Trophoblast cell (in vitro differentiated cells and primary cell): ENCODE data around the gene OBSCN.

Experiments used
- DNase-seq, 2 donors: peaks; one replicate each; pipeline ENCODE4 v3.0.0-alpha.2; 2016
- H2AFZ ChIP-seq: 2 replicates; pipeline ENCODE4 v1.6.1; 2013; ENCODE audit warnings: low read length, moderate library complexity, mild to moderate bottlenecking; ENCODE audit not compliant: insufficient read depth, poor library complexity
- H2AK5ac ChIP-seq: 2 replicates; pipeline ENCODE4 v1.6.1; 2013; ENCODE audit warnings: mild to moderate bottlenecking, low read length
- H2BK120ac ChIP-seq: 2 replicates; pipeline ENCODE4 v1.6.1; 2013; ENCODE audit warnings: low read length, mild to moderate bottlenecking, moderate library complexity; ENCODE audit not compliant: insufficient read depth, poor library complexity
- H2BK12ac ChIP-seq: 2 replicates; pipeline ENCODE4 v1.6.1; 2013; ENCODE audit warnings: mild to moderate bottlenecking, low read length, moderate library complexity
- H2BK5ac ChIP-seq: 2 replicates; pipeline ENCODE4 v1.6.1; 2013; ENCODE audit warnings: low read length, low read depth, moderate library complexity, mild to moderate bottlenecking; ENCODE audit not compliant: poor library complexity
- H3K14ac ChIP-seq: 2 replicates; pipeline ENCODE4 v1.6.1; 2013; ENCODE audit warnings: mild to moderate bottlenecking, low read length
- H3K18ac ChIP-seq: 2 replicates; pipeline ENCODE4 v1.6.1; 2013; ENCODE audit warnings: mild to moderate bottlenecking, low read length
- H3K23ac ChIP-seq: 2 replicates; pipeline ENCODE4 v1.6.1; 2013; ENCODE audit warnings: low read length
- H3K27ac ChIP-seq: 2 replicates; pipeline ENCODE4 v1.5.1; 2013; ENCODE audit warnings: low read depth, mild to moderate bottlenecking, inconsistent platforms, low read length, moderate library complexity
- H3K27me3 ChIP-seq: 2 replicates; pipeline ENCODE4 v1.6.1; 2013; ENCODE audit warnings: inconsistent platforms, mild to moderate bottlenecking, low read length, moderate library complexity; ENCODE audit not compliant: insufficient read depth
- H3K36me3 ChIP-seq, 2 experiments: 1 replicate in 1 of 2; 2 replicates in 1 of 2; pipeline ENCODE4 v1.6.1; 2013; ENCODE audit warnings: low read length in 2 of 2, mild to moderate bottlenecking in 2 of 2, moderate library complexity in 1 of 2; ENCODE audit not compliant: insufficient read depth in 2 of 2, control insufficient read depth in 1 of 2
- H3K4ac ChIP-seq: 2 replicates; pipeline ENCODE4 v1.6.1; 2013; ENCODE audit warnings: low read depth, mild to moderate bottlenecking, low read length, moderate library complexity
- H3K4me1 ChIP-seq, 2 experiments: 1 replicate in 1 of 2; 2 replicates in 1 of 2; pipeline ENCODE4 v1.6.1; 2013; ENCODE audit warnings: low read length in 2 of 2, mild to moderate bottlenecking in 2 of 2, moderate library complexity in 1 of 2; ENCODE audit not compliant: insufficient read depth in 2 of 2, control insufficient read depth in 1 of 2
- H3K4me2 ChIP-seq: 2 replicates; pipeline ENCODE4 v1.6.1; 2013; ENCODE audit warnings: inconsistent platforms, mild to moderate bottlenecking, low read length, moderate library complexity
- H3K4me3 ChIP-seq: 2 replicates; pipeline ENCODE4 v1.5.1; 2013; ENCODE audit warnings: mild to moderate bottlenecking, low read depth, low read length, inconsistent platforms
- H3K79me1 ChIP-seq: one replicate; pipeline ENCODE4 v1.6.1; 2013; ENCODE audit warnings: low read length
- H3K79me2 ChIP-seq: 2 replicates; pipeline ENCODE4 v1.6.1; 2013; ENCODE audit warnings: low read length, mild to moderate bottlenecking; ENCODE audit not compliant: control insufficient read depth, insufficient read depth, poor library complexity
- H3K9ac ChIP-seq: 2 replicates; pipeline ENCODE4 v1.6.1; 2013; ENCODE audit warnings: mild to moderate bottlenecking, low read length
- H3K9me3 ChIP-seq: 2 replicates; pipeline ENCODE4 v1.6.1; 2013; ENCODE audit warnings: low read depth, mild to moderate bottlenecking, control low read depth, inconsistent platforms, low read length; ENCODE audit not compliant: insufficient read depth
- H4K12ac ChIP-seq: 2 replicates; pipeline ENCODE4 v1.6.1; 2013; ENCODE audit warnings: low read depth, mild to moderate bottlenecking, low read length, moderate library complexity
- H4K8ac ChIP-seq: 2 replicates; pipeline ENCODE4 v1.6.1; 2013; ENCODE audit warnings: low read depth, mild to moderate bottlenecking, low read length, moderate library complexity
- H4K91ac ChIP-seq: one replicate; pipeline ENCODE4 v1.6.1; 2013; ENCODE audit warnings: low read depth, mild to moderate bottlenecking, low read length, moderate library complexity
- WGBS: extraction: QIAGEN DNeasy Blood & Tissue Kit; methylation state at CpG from one replicate; pipeline ENCODE4 v1.1.7; 2013; ENCODE audit warnings: missing lambda C conversion rate; ENCODE audit not compliant: insufficient read length, insufficient coverage; ENCODE audit errors: extremely low coverage; 5-methylcytosine and 5-hydroxymethylcytosine counted together

Gene OBSCN

GRCh38 chr1:228369608-228370438 is 162.0 kb downstream of the OBSCN start:
- no peak overlapping the region for H2BK5ac ChIP-seq
- H2AK5ac ChIP-seq = no peak overlapping the region
- H3K4ac ChIP-seq = no peak overlapping the region
- no peak overlapping the region for H4K8ac ChIP-seq
- no peak overlapping the region for H3K23ac ChIP-seq
- no peak for DNase-seq
- no peak overlapping the region for H3K4me3 ChIP-seq
- H3K27ac ChIP-seq = no peak overlapping the region
- H3K4me1 ChIP-seq = peaks cover 0 to 2% of the 10 kb centered on the region in 2 experiments
- no peak overlapping the region for H2AFZ ChIP-seq
- no peak overlapping the region for H3K14ac ChIP-seq
- H3K36me3 ChIP-seq = no peaks in the 10 kb centered on the region
- H3K4me2 ChIP-seq = no peak overlapping the region
- no peak overlapping the region for H4K12ac ChIP-seq
- H3K9ac ChIP-seq = no peak overlapping the region
- no peak overlapping the region for H2BK12ac ChIP-seq
- no peaks in the 10 kb centered on the region for H3K27me3 ChIP-seq
- no peaks in the 10 kb centered on the region for H3K79me1 ChIP-seq
- H4K91ac ChIP-seq = no peak overlapping the region
- no peak overlapping the region for H2BK120ac ChIP-seq
- peaks cover 2% of the 10 kb centered on the region for H3K9me3 ChIP-seq
- no CpG with 5 or more reads among the region's 18 CpGs for WGBS
- no peak overlapping the region for H3K18ac ChIP-seq
- H3K79me2 ChIP-seq = no peaks in the 10 kb centered on the region

- H3K4me2 ChIP-seq = no peak overlapping the region
- H4K12ac ChIP-seq = no peak overlapping the region
- H3K4me1 ChIP-seq = peaks cover 0 to 2% of the 10 kb centered on the region in 2 experiments
- H3K14ac ChIP-seq = no peak overlapping the region
- no peak overlapping the region for H3K23ac ChIP-seq
- no peak overlapping the region for H4K91ac ChIP-seq
- H3K27me3 ChIP-seq = no peaks in the 10 kb centered on the region
- no peak overlapping the region for H2AFZ ChIP-seq
- no peak overlapping the region for H2AK5ac ChIP-seq
- no peak overlapping the region for H2BK120ac ChIP-seq
- H3K4me3 ChIP-seq = no peak overlapping the region
- no CpG with 5 or more reads among the region's 10 CpGs for WGBS
- peaks cover 2% of the 10 kb centered on the region for H3K9me3 ChIP-seq
- no peak overlapping the region for H3K9ac ChIP-seq
- H3K79me2 ChIP-seq = no peaks in the 10 kb centered on the region
- no peak overlapping the region for H3K27ac ChIP-seq
- no peak for DNase-seq
- H2BK12ac ChIP-seq = no peak overlapping the region
- H2BK5ac ChIP-seq = no peak overlapping the region
- no peak overlapping the region for H4K8ac ChIP-seq
- no peaks in the 10 kb centered on the region for H3K36me3 ChIP-seq
- H3K18ac ChIP-seq = no peak overlapping the region
- no peaks in the 10 kb centered on the region for H3K79me1 ChIP-seq
- no peak overlapping the region for H3K4ac ChIP-seq
Observed at GRCh38 chr1:228370439-228370940, 162.6 kb downstream of the OBSCN start.

- Histone ChIP-seq H2BK120ac (no peak overlapping the region), H3K4ac (no peak overlapping the region), H3K27me3 (no peaks in the 10 kb centered on the region), H3K27ac (no peak overlapping the region), H2AFZ (no peak overlapping the region), H2BK12ac (no peak overlapping the region), H4K8ac (no peak overlapping the region), H4K12ac (no peak overlapping the region), H3K36me3 (no peaks in the 10 kb centered on the region), H3K4me3 (no peak overlapping the region), H3K9ac (no peak overlapping the region), H3K9me3 (peaks cover 2% of the 10 kb centered on the region), H3K4me1 (peaks cover 0 to 2% of the 10 kb centered on the region in 2 experiments), H3K14ac (no peak overlapping the region), H3K79me1 (no peaks in the 10 kb centered on the region), H3K79me2 (no peaks in the 10 kb centered on the region), H2AK5ac (no peak overlapping the region), H4K91ac (no peak overlapping the region), H3K18ac (no peak overlapping the region), H3K4me2 (no peak overlapping the region), H3K23ac (no peak overlapping the region), H2BK5ac (no peak overlapping the region)
- no CpG with 5 or more reads among the region's 50 CpGs for whole genome bisulfite sequencing
- peak; percentile 31 to 51 for DNase-seq
Observed at GRCh38 chr1:228370941-228371740, 163.3 kb downstream of the OBSCN start.

GRCh38 chr1:228371741-228372182 is 163.9 kb downstream of the OBSCN start:
- WGBS = no CpG with 5 or more reads among the region's 4 CpGs
- Histone ChIP-seq H3K9ac (no peak overlapping the region), H3K36me3 (no peaks in the 10 kb centered on the region), H3K27me3 (no peaks in the 10 kb centered on the region), H3K18ac (no peak overlapping the region), H2AK5ac (no peak overlapping the region), H2BK120ac (no peak overlapping the region), H3K9me3 (peaks cover 2% of the 10 kb centered on the region), H3K27ac (no peak overlapping the region), H4K12ac (no peak overlapping the region), H3K79me2 (no peaks in the 10 kb centered on the region), H2AFZ (no peak overlapping the region), H2BK5ac (no peak overlapping the region), H3K4me3 (no peak overlapping the region), H4K91ac (no peak overlapping the region), H3K79me1 (no peaks in the 10 kb centered on the region), H3K14ac (no peak overlapping the region), H2BK12ac (no peak overlapping the region), H4K8ac (no peak overlapping the region), H3K23ac (no peak overlapping the region), H3K4me2 (no peak overlapping the region), H3K4me1 (peaks cover 0 to 2% of the 10 kb centered on the region in 2 experiments), H3K4ac (no peak overlapping the region)
- no peak for DNase-seq
